ENCODE data around the gene RAB11FIP4.
A peak's percentile ranks its signal among the peaks of the same experiment; 100 is the strongest.

Gene RAB11FIP4

DNA sequence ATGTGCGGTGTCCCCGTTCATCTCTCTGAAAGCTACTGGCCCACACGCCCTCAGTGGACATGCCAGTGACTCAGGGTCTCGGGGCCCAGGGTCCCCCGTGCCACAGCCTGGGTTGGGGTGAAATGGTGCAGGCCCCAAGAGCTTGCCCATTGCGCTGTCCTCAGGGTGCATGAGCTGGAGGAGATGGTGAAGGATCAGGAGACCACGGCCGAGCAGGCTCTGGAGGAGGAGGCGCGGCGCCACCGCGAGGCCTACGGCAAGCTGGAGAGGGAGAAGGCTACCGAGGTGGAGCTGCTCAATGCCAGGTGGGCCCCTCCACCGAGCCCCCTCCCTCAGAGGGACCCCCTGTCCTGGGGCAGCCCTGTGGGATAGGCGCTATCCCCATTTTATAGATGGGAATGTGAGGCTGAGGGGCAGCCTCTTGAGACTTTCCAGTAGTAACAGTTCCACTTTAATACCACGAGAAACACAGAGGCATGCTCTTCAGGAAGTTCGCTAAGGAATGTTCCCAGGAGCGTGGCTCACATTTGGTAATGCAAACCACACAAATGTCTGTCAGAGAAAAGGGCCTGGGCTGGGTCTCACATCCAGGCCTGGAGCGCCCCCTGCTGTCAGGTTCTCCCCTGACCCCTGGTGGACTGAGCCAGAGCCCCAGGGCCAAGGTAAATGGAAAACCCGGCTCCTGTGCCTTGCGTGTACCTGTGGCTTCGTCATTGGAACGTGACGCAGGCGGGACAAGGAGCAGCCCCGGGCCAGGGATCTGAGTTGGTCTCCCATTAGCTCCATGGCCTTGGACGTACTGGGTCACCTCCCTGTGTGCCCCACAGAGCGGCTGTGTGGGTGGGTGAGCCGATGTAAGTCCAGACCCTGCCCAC, 133.7 kb downstream of the RAB11FIP4 start:
- DNase-seq (ENCODE audit: low spot score): peak; percentile 74

DNA sequence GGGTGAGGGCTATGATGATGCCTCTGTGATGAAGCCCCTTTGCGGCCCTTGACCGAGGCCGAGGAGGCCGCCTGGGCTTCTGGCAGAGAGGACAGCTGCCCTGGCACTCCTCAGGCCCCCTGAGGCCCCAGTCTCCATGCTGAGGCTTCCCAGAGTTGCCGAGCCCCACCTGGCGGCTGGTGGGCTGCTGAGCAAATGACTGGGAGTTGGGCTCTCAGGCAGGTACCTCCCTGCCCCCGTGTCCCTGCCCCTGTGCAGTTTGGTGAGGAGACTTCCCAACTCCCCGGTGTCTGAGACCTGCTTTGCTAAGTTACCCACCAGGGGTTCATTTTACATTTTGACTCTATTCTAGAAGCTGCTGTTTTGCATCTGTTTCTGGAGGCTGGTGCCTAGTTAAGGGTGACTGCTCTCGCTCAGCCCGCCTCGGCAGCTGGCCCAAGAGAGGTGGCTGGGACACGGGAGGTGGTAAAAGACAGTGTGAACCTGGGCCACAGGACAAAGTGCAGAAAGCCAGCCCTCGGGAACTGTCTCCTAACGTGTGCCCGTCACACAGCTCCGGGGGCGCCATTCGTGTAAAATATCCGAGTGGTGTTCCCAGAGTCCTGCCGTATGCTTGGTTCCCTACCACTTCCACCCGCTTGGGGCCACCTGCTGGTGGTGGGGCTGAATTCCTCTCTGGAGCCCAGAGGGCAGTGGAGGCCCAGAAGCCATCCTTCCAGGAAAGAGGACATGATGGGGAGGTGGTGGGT, 134.5 kb downstream of the RAB11FIP4 start:
- peak; percentile 36 for DNase-seq (ENCODE audit: low spot score)

GRCh38 chr17:31527606-31528005, 136.1 kb downstream of the RAB11FIP4 start:
- DNase-seq (ENCODE audit: low spot score): no peak

- no peak for DNase-seq (ENCODE audit: low spot score)
Measured at GRCh38 chr17:31528291-31528874, 136.9 kb downstream of the RAB11FIP4 start.

DNA sequence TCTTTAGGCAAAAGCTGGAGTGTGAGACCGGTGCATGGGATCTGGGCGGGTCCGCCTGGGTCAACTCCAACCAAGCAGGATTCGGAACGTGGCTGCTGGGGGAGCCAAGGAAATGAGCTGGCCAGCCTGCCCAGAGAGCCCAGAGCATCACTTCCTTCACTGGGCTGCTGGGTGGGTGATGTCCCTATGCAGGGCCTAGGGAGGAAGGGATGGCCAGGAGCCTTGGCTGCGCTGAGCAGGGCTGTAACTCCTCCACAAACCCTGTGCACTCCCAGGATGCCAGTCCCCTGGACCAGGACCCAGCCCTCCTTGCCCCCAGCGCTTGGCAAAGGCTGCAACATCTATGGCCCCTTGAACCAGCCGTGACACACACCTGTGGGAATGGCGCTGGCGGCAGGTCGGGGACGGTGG, 138.4 kb downstream of the RAB11FIP4 start:
- no peak for DNase-seq (ENCODE audit: low spot score)

DNA sequence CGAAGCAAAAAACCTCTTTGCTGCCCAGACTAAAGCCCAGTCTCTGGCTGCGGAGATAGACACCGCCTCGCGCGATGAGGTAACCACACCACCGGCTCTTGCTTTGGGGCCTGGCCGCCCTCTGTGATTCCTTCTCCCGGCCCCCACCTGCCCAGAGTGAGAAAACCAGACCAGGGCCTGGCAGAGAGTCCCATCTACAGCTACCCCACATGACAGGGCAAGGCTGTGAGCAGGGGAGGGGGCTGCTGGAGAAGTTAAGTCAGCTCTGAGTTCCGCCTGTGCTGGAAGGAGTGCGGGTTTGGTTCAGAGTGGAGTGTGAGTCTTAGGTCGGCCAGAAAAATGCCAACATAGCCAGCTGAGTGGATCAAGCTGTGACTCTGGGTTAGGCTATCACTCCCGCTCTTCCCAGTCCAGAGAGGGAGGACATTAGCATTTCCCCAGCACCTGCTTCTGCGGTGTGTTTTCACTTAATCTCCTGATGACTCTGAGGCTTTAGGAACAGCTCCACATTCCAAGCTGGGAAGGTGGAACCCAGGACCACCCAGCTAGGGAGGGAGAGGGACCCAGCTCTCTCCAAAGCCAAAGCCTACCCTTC, 139.0 kb downstream of the RAB11FIP4 start:
- no peak for DNase-seq (ENCODE audit: low spot score)

DNA sequence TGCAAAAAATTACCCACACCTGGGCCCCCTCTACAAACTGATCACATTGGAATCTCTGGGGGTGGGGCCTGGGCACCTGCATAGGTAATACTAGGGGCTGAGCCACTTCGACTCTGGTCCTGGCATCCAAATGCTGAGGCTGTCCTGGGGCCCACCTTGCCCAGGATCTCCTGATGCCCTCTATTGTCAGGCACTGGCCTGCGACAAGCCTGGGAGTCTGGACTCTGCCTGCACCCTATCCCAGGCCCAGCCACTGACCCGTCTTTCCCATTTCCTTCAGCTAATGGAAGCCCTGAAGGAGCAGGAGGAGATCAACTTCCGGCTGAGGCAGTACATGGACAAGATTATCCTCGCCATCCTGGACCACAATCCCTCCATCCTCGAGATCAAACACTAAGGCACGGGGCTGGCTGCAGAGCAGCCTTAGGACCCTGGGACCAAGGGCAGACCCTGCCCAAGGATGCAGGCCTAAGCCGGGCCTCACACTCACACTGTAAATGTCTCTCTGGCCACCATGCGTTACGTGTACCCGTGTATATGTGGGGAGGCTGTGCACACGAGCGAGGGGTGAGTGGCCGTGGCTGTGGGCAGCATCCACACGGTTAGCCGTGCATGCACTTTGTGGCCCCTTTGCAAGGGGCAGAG, 140.0 kb downstream of the RAB11FIP4 start:
- no peak for DNase-seq (ENCODE audit: low spot score)

DNA sequence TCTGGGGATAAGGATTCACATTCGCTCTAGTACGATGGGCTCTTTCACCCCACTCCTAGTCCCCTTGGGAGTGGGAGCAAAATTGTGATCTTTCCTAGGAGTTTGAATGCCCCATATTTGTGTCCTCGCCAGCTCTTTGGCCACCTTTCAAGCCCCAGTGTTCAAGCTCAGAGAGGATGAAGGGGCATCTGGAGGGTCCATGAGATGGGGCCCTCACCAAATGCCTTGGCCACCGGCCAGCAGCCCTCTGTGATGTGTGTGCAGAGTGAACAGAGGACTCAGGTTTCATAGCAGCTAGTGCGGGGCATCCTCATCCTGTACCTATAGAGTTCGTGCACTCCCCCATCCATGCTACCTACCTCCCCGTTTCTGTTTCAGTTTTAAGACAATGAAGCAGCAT, 140.6 kb downstream of the RAB11FIP4 start:
- no peak for DNase-seq (ENCODE audit: low spot score)

GRCh38 chr17:31532526-31532925, 141.1 kb downstream of the RAB11FIP4 start:
- DNase-seq (ENCODE audit: low spot score): no peak

- peak; percentile 42 for DNase-seq (ENCODE audit: low spot score)
Measured at GRCh38 chr17:31533546-31534155, 142.2 kb downstream of the RAB11FIP4 start.

DNA sequence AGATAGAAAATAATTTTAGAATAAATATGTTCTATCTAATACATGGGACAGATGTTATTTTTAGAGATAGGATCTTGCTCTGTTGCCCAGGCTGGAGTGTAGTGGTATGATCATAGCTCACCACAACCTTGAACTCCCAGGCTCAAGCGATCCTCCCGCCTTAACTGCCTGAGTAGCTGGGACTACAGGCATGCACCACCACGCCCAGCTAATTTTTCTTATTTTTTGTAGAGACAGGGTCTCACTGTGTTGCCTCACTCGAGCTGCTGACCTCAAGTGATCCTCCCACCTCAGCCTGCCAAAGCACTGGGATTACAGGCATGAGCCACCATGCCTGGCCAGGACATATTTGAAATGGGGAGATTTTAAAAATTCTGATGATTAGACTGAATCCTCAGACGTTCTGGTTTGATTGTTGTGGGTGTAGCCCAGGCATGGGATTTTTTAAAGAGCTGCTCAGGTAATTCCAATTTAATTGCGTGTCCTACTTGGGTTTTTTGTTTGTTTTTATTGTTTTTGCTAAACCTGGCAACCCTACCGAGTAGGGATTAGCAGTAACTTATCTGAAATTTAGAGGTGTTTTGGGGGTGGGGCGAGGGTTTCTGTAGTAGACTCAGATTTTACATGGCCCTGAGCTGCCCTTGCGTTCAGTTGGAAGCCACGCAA, 142.9 kb downstream of the RAB11FIP4 start:
- DNase-seq (ENCODE audit: low spot score): no peak

DNA sequence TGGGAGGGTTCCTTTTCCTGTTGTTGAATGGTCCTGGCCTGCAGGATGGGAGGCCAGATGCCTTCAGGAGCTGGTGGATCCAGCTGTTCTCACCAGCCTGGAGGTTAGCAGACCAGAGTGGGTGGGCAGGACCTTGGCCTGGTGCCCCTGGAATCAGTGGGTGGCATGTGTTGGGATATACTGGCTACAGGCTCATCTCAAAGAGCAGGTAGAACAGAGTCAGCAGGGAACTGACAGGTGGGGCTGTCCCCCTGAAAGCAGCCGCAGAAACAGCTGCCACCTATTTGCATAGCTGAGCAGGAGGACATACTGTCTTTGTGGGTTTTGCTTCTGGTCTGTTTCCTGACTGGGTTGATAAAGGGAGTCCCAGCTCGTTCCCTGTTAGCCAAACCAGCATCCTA, 144.1 kb downstream of the RAB11FIP4 start:
- DNase-seq (ENCODE audit: low spot score): no peak

DNA sequence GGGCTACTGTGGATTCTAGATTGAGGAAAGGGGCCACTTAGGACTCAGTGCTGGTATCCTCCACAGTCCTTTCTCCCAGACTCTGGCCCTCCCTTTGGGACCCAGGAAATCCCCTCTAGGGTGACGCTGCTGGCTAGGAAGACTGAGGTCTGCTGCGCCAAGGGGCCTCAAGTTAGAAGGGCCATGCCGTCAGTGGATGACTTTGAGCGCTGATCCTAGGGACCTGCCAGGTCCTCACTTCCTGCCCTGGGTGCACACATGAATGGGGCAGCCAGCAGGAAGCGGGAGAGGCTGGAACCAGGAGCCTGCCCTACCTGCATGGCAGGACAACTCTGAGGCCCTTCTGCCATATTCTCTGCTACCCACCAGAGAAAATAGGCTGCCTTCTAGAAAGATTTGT, 145.0 kb downstream of the RAB11FIP4 start:
- DNase-seq (ENCODE audit: low spot score): no peak

DNA sequence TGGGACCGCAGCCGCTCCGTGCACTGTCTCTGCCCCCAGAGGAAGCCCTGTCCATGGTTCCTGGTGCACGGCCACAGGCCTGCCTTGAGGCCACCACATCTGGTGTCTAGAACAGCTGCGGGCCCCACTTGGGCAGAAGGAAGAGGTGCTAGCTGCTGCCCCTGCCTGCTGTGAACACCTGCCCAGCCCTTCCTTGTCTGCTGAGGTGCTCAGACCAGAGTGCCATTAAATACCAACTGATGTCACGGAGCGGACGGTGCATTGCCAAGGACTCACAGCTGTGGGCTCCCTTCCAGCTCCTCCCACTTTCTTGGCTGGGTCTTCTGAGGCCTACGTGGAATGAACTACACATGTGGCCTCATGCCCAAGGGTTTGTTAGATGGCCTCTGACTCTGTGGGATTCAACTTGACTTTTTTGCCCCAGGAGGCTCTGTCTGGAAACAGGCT, 146.1 kb downstream of the RAB11FIP4 start:
- no peak for DNase-seq (ENCODE audit: low spot score)

GRCh38 chr17:31538080-31538762, 146.7 kb downstream of the RAB11FIP4 start:
- DNase-seq (ENCODE audit: low spot score): no peak

DNA sequence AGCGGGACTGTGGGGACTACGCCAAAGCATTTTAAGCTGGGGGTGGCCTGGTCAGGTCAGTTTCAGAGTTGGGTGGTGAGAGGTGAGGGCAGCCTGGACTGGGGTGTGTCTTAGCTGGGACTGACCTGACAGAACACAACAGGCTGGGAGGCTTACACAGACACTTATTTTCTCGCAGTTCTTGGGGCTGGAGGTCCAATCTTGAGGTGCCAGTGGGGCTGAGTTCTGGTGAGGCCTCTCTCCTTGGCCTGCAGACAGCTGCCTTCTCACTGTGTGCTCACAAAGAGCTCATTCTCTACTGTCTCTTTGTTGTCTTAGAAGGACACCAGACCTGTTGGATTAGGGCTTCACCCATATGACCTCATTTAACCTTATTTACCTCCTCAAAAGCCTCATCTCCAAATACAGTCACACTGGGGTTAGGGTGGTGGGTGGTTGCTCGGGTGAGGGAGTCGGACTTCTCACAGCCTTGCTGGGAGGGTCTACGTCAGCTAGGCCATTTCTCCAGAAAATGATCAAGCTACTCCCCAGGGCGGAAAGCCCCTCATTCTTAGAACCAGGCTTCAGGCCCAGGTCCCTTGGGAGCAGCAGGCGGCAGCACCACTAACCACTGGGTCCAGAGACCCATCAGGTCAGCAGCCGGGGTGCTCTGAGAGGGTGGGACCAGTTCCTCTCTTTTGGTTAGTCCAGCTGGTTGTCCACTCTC, 149.3 kb downstream of the RAB11FIP4 start:
- DNase-seq (ENCODE audit: low spot score): no peak

DNA sequence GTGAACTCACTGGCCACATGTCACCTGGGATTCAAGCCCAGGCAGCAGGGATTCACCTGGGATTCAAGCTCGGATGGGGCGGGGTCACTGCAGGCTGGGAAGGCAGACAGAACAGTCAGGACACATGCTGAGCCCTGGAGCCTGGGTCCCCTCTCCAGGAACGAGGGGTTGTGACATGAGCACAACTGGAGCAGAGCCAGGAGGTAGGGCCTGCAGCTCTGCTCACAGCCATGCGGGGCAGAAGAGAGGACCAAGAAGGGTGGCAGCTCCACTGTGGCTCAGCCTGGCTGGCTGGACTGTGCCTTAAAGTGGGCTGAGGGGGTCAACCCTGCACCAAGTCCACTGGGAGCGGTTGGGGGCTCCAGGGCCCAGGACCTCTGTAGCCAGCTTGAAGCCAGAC, 150.1 kb downstream of the RAB11FIP4 start:
- peak; percentile 57 for DNase-seq (ENCODE audit: low spot score)

DNA sequence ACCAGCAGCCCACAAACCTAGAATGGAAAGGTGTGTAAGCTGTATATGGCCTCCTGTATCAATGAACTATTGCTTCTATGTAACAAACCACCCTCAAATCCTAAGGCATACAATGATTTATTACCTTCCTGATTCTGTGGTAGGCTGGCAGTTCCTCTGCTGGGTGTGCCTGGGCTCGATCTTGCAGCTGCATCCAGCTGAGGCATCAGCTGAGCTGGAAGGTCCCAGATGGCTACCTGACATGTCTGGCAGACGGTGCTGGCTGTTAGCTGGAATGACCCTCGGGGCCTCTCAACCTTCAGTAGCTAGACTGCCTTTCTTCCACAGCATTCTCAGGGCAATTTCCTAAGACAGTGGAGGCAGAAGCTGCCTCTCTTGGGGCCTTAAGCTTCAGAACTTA, 152.7 kb downstream of the RAB11FIP4 start:
- no peak for DNase-seq (ENCODE audit: low spot score)

DNA sequence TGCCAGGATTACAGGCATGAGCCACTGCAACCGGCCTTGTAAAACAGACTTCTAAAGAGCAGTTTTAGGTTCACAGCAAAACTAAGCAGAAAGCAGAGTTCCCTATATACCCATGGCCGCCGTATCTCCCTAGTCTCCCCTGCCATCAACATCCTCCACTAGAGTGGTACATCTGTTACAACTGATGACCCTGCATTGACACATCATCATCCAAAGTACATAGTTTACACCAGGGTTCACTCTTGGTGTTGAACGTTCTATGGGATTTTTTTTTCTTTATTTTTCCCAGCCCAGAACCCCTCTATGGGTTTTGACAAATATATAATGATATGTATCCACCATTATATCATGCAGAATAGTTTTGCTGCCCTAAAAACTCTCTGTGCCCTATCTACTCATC, 155.2 kb downstream of the RAB11FIP4 start:
- DNase-seq (ENCODE audit: low spot score): no peak

GRCh38 chr17:31548709-31549108, 157.2 kb downstream of the RAB11FIP4 start:
- DNase-seq (ENCODE audit: low spot score): no peak
